ENCODE results near the gene ABCA13.
A peak's percentile ranks its signal among the peaks of the same experiment; 100 is the strongest.

Gene ABCA13

DNA sequence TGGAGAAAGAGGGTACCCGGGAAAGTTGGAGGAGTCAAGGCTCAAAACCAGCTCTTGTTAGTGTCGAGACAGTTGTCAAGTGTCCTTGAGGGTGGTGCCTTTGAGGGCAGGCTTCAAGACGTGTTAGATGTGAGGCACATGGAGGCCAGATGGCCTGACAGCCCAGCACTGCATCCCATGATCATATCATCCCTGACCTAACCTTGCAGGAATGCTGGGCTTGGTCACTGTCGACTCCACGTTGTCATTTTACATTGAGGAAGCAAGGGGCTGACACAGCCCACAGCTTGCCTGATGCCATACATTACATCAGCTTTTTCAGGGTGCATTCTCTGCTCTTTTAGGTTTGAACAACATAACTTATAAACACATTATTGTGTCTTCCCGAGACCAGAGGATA is 114.1 kb downstream of the ABCA13 start:
- FAIRE-seq (no peak), DNase-seq (ENCODE audit: insufficient read length) (no peak)
- TF ChIP-seq POLR2A (IDR thresholded peaks at IDR 0.05; ENCODE audit: low read depth, low read length): no peak
- no peak for TF ChIP-seq TAF1 (IDR thresholded peaks at IDR 0.05; ENCODE audit: borderline replicate concordance, low read depth, low read length)
- no peak for TF ChIP-seq POLR2AphosphoS5 (IDR thresholded peaks at IDR 0.05; ENCODE audit: low read depth, low read length)

DNA sequence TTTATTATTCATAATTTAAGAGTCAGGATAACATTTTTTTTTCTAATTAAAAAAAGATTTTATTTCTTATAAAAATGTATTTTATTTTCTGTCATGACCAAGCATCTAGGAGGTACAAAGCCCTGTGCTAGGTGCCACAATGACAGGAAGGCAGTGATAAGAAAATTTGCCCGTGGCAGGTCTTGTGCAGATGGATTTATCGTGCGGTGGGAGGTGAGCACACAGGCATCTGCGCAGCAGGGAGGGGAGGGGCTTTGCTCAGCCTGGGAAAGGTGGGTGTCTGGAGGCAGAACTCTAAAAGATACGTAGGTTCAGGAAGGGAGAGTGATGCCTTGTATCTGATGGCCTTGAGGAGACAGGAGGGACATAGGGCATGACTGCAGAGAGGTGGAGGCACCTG is 115.6 kb downstream of the ABCA13 start:
- TF ChIP-seq POLR2A (IDR thresholded peaks at IDR 0.05; ENCODE audit: low read depth, low read length) (no peak), TAF1 (IDR thresholded peaks at IDR 0.05; ENCODE audit: borderline replicate concordance, low read depth, low read length) (no peak), POLR2AphosphoS5 (IDR thresholded peaks at IDR 0.05; ENCODE audit: low read depth, low read length) (no peak)
- FAIRE-seq (no peak), DNase-seq (ENCODE audit: insufficient read length) (no peak)

DNA sequence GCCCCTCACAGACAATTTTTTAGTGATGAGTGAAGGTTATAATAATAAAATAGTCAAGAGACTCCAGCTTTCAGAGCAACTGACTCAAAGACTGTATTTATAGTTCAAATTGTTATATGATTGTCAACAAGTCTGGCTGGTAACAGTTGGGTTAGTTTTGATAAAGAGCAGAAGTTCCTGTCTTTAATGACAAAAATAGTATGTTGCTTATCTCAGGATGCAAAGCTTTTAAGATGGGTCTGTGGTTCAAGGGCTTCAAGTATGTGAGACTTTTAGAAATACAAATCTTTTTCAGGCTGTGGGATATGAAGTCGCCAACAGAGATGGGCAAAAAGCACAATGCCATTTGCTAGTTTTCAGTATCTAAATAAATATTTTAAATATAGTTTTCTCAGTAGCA is 118.4 kb downstream of the ABCA13 start:
- TF ChIP-seq TAF1 (IDR thresholded peaks at IDR 0.05; ENCODE audit: borderline replicate concordance, low read depth, low read length) (no peak), POLR2A (IDR thresholded peaks at IDR 0.05; ENCODE audit: low read depth, low read length) (no peak), POLR2AphosphoS5 (IDR thresholded peaks at IDR 0.05; ENCODE audit: low read depth, low read length) (no peak)
- no peak for DNase-seq (ENCODE audit: insufficient read length)
- no peak for FAIRE-seq

DNA sequence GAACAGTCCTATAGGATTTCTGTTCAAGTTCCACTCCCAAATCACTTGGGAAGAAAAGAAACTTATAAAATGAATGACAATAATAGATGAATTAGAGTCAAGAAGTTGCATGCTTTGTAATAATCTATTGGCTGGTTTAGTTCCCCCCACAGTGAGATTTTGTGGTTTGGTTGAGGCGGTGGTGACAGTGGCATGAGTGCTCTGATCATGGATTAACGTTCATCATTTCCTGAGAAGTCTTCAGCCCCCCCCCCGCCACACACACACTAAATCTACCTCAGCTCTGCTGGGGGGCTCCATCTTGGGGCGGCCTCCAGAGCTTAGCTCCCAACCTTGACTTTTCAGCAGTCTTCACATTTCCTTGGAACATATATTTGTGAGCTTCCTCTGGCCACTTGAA is 121.7 kb downstream of the ABCA13 start:
- FAIRE-seq (no peak), DNase-seq (ENCODE audit: insufficient read length) (no peak)
- TF ChIP-seq TAF1 (IDR thresholded peaks at IDR 0.05; ENCODE audit: borderline replicate concordance, low read depth, low read length) (no peak), POLR2A (IDR thresholded peaks at IDR 0.05; ENCODE audit: low read depth, low read length) (no peak), POLR2AphosphoS5 (IDR thresholded peaks at IDR 0.05; ENCODE audit: low read depth, low read length) (no peak)

DNA sequence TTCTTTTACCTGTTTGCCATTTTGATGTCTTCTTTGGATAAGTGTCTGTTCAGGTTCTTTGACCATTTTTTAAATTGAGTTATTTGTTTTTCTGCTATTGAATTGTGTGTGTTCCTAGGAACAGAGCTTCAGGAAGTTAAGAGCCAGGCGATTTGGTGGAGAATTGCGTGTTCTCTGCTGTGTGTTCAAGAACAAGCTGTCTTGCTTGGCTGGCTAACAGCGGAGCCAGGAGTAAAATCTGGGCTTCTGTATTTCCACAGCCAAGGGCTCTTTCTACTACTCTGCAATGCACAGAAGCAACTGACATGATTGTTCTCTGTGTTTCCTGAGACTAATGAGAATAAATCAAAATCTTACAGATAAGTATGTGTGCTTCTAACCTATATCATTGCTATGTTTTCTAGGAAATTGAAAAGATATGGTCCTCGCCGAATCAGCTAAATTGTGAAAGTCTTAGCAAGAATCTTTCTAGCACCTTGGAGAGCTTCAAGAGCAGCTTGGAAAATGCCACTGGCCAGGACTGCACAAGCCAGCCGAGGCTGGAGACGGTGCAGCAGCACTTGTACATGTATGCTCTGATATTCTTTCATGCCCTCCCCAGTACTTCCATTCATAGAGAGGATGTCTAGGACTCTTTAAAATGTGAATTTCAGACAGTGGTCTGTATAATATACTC is 124.2 kb downstream of the ABCA13 start:
- no peak for FAIRE-seq
- TF ChIP-seq POLR2AphosphoS5 (IDR thresholded peaks at IDR 0.05; ENCODE audit: low read depth, low read length): no peak
- TF ChIP-seq TAF1 (IDR thresholded peaks at IDR 0.05; ENCODE audit: borderline replicate concordance, low read depth, low read length): no peak
- no peak for TF ChIP-seq POLR2A (IDR thresholded peaks at IDR 0.05; ENCODE audit: low read depth, low read length)
- no peak for DNase-seq (ENCODE audit: insufficient read length)

DNA sequence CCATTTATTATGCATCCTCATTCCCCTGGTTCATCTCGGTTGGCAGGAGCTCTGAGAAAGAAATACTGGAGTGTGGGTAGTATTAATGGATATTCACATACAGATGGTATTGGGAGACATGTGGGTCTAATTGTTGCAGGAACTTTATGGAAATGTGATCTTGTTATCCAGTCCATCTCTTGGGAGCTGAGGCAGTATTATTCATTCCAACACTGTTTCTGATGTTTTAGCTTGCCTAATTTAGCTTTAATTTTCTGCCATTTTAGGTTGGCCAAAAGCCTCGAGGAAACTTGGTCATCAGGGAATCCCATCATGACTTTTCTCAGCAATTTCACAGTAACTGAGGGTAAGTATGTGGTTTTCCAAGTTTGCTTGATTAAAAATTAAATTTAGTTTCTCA is 125.7 kb downstream of the ABCA13 start:
- DNase-seq (ENCODE audit: insufficient read length) (no peak), FAIRE-seq (no peak)
- no peak for TF ChIP-seq POLR2A (IDR thresholded peaks at IDR 0.05; ENCODE audit: low read depth, low read length)
- TF ChIP-seq POLR2AphosphoS5 (IDR thresholded peaks at IDR 0.05; ENCODE audit: low read depth, low read length): no peak
- TF ChIP-seq TAF1 (IDR thresholded peaks at IDR 0.05; ENCODE audit: borderline replicate concordance, low read depth, low read length): no peak

DNA sequence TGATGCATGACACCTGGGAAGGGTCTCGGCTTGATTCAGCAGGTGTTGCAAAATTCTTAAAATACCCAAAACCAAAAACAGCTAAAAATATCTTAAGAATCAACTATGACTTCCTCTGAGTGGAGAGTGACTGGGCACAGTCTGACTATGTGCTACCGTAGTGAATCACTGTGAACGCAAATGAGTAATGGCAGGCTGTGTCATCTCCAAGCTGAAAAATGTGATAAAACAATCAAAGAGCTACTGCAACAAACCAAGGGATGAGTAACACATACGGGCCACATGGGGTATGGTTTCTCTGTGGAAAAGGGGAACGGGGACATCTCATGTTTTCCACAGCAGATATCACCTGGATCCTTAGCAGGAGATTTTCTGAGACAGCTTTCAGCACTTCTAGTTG is 127.5 kb downstream of the ABCA13 start:
- TF ChIP-seq TAF1 (IDR thresholded peaks at IDR 0.05; ENCODE audit: borderline replicate concordance, low read depth, low read length) (no peak), POLR2A (IDR thresholded peaks at IDR 0.05; ENCODE audit: low read depth, low read length) (no peak)
- no peak for DNase-seq (ENCODE audit: insufficient read length)
- peak; percentile 44 for FAIRE-seq

DNA sequence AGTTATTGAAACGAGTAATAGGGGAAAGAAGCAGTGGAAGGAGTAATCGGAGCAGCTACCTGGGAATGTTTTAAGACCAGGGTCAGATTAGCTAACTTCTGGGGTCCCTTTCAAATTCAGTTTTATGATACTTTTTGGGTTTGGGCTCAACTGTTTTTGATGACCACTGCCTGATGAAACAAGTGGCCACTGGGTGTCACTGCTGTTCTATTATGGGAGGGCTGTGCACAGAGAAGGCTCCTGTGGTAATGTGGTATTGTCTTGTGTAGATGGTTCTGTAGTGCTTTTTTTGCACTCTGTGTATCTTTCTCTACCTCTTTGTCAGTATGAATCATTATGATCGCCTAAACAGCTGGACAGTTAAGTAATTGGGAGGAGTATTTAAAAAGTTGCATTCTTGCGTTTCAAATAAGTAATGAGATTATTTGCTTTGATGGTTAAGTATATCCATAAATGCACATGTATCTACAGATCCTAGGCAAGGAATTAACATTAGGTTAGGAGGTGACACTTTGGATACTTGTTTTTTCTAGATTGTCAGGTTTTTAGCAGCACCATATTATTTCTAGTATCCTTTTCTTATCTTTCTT is 128.4 kb downstream of the ABCA13 start:
- no peak for DNase-seq (ENCODE audit: insufficient read length)
- FAIRE-seq: peak; percentile 93

DNA sequence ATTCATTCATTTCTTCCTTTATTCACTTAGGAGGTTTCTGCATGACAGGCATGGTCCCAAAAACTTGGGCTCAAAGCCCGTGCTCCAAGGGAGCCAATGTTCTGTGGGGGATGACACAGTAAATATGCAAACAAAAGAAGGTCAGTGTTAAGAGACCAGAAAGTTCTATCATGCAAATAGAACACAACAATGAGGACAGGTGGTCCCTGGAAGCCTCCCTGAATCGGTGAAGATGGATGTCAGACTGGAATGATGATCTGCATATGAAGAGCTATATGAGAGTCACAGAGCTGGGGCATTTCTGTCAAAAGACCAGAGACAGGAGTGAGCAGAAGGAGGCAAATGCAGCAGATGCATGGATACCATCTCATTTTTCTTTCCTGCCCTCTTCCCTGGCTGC is 129.0 kb downstream of the ABCA13 start:
- no peak for FAIRE-seq

More for the DNA sequence above, 128.4 kb downstream of the ABCA13 start:
- no peak for TF ChIP-seq TAF1 (IDR thresholded peaks at IDR 0.05; ENCODE audit: borderline replicate concordance, low read depth, low read length)
- no peak for TF ChIP-seq POLR2AphosphoS5 (IDR thresholded peaks at IDR 0.05; ENCODE audit: low read depth, low read length)

DNA sequence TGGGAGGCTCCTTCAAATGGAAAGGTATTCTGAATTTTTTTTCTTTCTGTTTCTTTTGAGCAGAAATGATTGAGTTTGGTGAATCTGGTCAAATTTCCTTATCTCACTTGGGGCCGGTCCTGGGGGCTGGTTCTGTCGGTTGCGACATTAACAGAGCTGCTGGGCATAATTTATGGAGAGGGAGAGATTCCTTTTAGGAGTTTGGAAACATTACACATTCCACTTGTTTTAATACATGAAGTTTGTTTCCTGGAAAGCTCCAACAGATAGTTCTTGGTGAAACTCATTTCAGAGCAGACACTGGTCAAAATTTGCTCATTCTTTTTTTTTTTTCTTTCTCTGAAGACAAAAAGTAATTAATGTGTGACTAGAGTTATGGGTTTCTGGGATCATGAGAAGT is 129.9 kb downstream of the ABCA13 start:
- DNase-seq (ENCODE audit: insufficient read length) (no peak), FAIRE-seq (no peak)

More for the DNA sequence above, 129.0 kb downstream of the ABCA13 start:
- no peak for DNase-seq (ENCODE audit: insufficient read length)
- TF ChIP-seq POLR2A (IDR thresholded peaks at IDR 0.05; ENCODE audit: low read depth, low read length) (no peak), POLR2AphosphoS5 (IDR thresholded peaks at IDR 0.05; ENCODE audit: low read depth, low read length) (no peak), TAF1 (IDR thresholded peaks at IDR 0.05; ENCODE audit: borderline replicate concordance, low read depth, low read length) (no peak)

DNA sequence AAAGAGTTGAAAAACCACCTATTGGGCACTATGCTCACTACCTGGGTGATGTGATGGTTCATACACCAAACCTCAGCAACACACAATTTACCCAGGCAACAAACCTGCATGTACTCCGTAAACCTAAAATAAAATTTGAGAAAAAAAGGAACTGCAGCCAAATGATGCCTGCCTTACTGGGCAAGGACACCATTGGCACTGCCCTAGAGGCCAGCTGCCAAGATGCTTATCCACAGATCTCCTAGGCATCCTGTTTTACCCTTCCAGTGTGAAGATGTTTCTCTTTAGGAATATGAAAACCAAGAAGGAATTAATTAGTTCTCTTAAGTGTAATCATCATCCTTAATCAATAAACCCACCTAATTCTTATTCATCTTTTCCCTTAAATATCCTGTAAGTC is 133.4 kb downstream of the ABCA13 start:
- DNase-seq (ENCODE audit: insufficient read length) (no peak), FAIRE-seq (no peak)
- TF ChIP-seq TAF1 (IDR thresholded peaks at IDR 0.05; ENCODE audit: borderline replicate concordance, low read depth, low read length) (no peak), POLR2A (IDR thresholded peaks at IDR 0.05; ENCODE audit: low read depth, low read length) (no peak), POLR2AphosphoS5 (IDR thresholded peaks at IDR 0.05; ENCODE audit: low read depth, low read length) (no peak)

More for the DNA sequence above, 129.9 kb downstream of the ABCA13 start:
- TF ChIP-seq TAF1 (IDR thresholded peaks at IDR 0.05; ENCODE audit: borderline replicate concordance, low read depth, low read length) (no peak), POLR2A (IDR thresholded peaks at IDR 0.05; ENCODE audit: low read depth, low read length) (no peak), POLR2AphosphoS5 (IDR thresholded peaks at IDR 0.05; ENCODE audit: low read depth, low read length) (no peak)

DNA sequence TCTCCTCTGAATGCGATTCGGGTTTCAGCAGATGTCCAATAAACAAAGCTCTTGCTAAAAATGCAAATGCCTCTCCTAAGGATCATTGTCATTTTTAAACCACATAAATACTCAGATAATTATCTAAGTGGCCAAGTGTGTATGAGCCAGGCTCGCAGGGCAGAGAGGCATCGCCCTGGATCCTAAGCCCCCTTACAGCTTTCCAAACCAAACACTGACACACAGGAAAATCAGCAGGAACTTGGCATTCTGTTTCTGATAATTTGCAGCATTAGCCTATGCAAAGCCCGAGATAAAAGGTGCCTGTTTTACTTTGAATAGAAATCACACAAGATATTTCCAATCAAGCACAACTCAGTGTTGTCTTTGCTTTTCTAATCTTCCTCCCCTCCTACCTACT is 134.4 kb downstream of the ABCA13 start:
- FAIRE-seq: no peak
- TF ChIP-seq TAF1 (IDR thresholded peaks at IDR 0.05; ENCODE audit: borderline replicate concordance, low read depth, low read length) (no peak), POLR2A (IDR thresholded peaks at IDR 0.05; ENCODE audit: low read depth, low read length) (no peak), POLR2AphosphoS5 (IDR thresholded peaks at IDR 0.05; ENCODE audit: low read depth, low read length) (no peak)
- no peak for DNase-seq (ENCODE audit: insufficient read length)

All from GM12892 (cell line).